Glutamatergic neuron (in vitro differentiated cells): ENCODE measurements around the gene FAM20C. TPM values are rescaled to one million over a fixed set of nuclear protein-coding genes. Genes with fewer than 3 reads are reported as not detected.
A peak's percentile ranks its signal among the peaks of the same experiment; 100 is the strongest.

Experiments
- DNase-seq: peaks from one replicate; pipeline ENCODE4 v3.0.0; 2022
- H3K27ac Mint-ChIP-seq: one replicate; pipeline ENCODE4 v1.8.0; 2020; ENCODE audit warnings: mild to moderate bottlenecking, mixed read lengths, inconsistent platforms; ENCODE audit not compliant: unreplicated experiment
- H3K27me3 Mint-ChIP-seq: one replicate; pipeline ENCODE4 v1.8.0; 2020; ENCODE audit warnings: mild to moderate bottlenecking, moderate library complexity, mixed read lengths, inconsistent platforms; ENCODE audit not compliant: unreplicated experiment
- H3K36me3 Mint-ChIP-seq: one replicate; pipeline ENCODE4 v1.8.0; 2020; ENCODE audit warnings: mild to moderate bottlenecking, mixed read lengths, inconsistent platforms; ENCODE audit not compliant: unreplicated experiment
- H3K4me1 Mint-ChIP-seq: one replicate; pipeline ENCODE4 v1.8.0; 2020; ENCODE audit warnings: mild to moderate bottlenecking, low read depth, mixed read lengths, inconsistent platforms; ENCODE audit not compliant: unreplicated experiment
- H3K4me3 Mint-ChIP-seq: one replicate; pipeline ENCODE4 v1.8.0; 2020; ENCODE audit warnings: mild to moderate bottlenecking, mixed read lengths, inconsistent platforms; ENCODE audit not compliant: unreplicated experiment
- H3K9me3 Mint-ChIP-seq: one replicate; pipeline ENCODE4 v1.8.0; 2020; ENCODE audit warnings: mild to moderate bottlenecking, moderate library complexity, mixed read lengths, inconsistent platforms; ENCODE audit not compliant: unreplicated experiment
- CTCF ChIP-seq: fragments of 200-600 bp; sonication (generic); IDR thresholded peaks from one replicate; pipeline ENCODE4 v1.5.0; 2021; ENCODE audit not compliant: partially characterized antibody, unreplicated experiment
- total RNA-seq: library from RNA; stranded (reverse); fragmentation: NEBNext Ultra II Directional; extraction: Animal tissue kit (Norgen Biotek cat#: 25700); gene quantifications from one replicate; pipeline ENCODE4 v1.2.1, GENCODE V29; 2021; ENCODE audit not compliant: unreplicated experiment

The FAM20C gene
- total RNA-seq, 1 donor from 2014 or later, result 199 TPM

DNA sequence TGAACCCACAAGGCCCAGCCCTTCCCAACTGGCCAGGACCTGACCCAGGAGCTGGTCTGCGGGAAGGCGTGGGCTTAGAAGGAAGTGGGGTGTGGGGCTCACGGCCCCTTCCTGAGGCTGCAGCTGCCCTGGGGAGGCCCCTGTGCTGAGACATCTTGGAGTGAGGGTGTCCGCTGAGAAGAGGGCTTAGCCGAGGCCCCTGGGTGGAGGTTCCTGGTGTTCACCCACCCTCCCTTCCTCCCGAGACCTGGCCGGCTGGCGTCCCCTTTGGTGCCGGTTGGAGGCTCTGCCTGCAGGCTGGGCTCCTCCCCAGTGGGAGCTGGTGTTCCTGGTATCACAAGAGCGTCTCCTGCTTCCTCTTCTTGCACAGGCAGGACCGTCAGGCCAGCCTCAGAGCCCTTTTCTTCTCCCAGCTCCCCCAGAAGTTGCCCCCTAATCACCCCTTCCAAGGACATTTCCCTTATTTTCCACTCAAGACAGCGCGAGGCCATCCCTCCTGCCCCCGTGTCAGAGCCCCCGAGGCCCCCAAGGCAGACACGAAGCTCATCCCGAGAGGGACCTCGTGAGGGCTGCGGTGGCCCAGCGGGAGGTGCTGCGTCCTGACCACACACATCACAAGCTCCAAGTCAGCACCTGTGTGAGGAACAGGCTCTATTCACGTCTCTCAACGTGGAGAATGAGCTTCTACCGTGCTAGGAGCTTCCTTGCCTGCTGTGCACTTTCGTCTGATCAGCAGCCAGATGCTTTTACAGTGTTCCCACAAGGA lies 25.1 kb upstream of the FAM20C start:
- H3K9me3 Mint-ChIP-seq, result peaks cover 18% of the 10 kb centered on the region
- H3K36me3 Mint-ChIP-seq, result peaks cover 12% of the 10 kb centered on the region
- H3K27ac Mint-ChIP-seq, result no peak overlapping the region
- H3K27me3 Mint-ChIP-seq, result peaks cover 5% of the 10 kb centered on the region
- TF ChIP-seq CTCF, result no peak
- peak; percentile 13 for DNase-seq
- peaks cover 2% of the 10 kb centered on the region for H3K4me1 Mint-ChIP-seq
- no peak overlapping the region for H3K4me3 Mint-ChIP-seq

GRCh38 chr7:167976-168791 lies 24.2 kb upstream of the FAM20C start:
- Mint-ChIP-seq H3K36me3 (peaks cover 12% of the 10 kb centered on the region), H3K27ac (no peak overlapping the region), H3K4me1 (peaks cover 2% of the 10 kb centered on the region), H3K9me3 (peaks cover 14% of the 10 kb centered on the region), H3K4me3 (no peak overlapping the region), H3K27me3 (peaks cover 5% of the 10 kb centered on the region)
- no peak for TF ChIP-seq CTCF
- no peak for DNase-seq

DNA sequence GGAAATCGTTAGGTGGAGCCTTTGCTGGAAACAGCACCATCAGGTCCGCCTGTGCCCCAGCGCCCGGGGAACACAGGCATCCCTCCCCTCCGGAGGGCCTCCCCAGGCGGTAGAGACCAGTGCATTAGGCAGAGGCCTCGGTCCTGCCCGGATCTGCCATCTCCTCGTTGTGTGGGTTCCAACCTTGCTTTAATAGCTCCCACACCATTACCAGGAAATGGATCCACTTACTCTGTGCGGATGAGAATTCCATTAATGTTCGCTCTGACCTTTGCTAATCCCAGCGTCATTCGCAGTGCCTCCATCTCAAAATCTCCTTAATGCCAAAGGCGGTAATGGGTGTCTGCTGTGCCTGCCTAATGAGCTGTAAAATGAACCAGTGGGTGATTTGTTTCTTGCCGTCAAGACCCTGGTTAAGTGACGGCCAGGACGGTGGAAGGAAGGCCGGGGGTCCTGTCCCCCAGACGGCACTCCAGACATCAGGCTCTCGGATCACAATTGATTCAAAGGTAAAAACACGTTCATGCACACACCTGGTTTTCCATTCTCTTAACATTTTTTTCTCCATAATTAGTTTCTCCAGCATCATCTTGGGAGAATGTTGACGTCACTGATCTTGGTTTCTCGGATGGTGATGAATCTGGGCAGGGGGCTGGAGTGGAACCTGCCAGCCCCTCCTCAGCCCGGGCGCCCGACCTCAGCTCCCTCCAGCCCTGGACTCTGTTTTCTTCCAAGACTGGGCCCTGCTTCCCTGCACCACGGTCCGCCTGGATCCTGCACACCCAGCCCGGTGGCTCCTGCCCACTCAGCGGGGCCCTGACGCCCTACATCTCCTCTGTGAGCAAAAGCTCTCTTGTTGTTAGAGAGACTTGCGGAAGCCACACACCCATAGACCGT lies 22.8 kb upstream of the FAM20C start:
- no peak overlapping the region for H3K27ac Mint-ChIP-seq
- TF ChIP-seq CTCF, result no peak

GRCh38 chr7:170551-171363 lies 21.6 kb upstream of the FAM20C start:
- DNase-seq, result no peak
- Mint-ChIP-seq H3K9me3 (peaks cover 14% of the 10 kb centered on the region), H3K36me3 (peaks cover 12% of the 10 kb centered on the region), H3K4me3 (no peak overlapping the region), H3K27me3 (peaks cover 5% of the 10 kb centered on the region), H3K27ac (no peak overlapping the region), H3K4me1 (peaks cover 2% of the 10 kb centered on the region)
- no peak for TF ChIP-seq CTCF

More for the DNA sequence above, 22.8 kb upstream of the FAM20C start:
- Mint-ChIP-seq H3K9me3 (peaks cover 14% of the 10 kb centered on the region), H3K36me3 (peaks cover 12% of the 10 kb centered on the region), H3K4me1 (peaks cover 2% of the 10 kb centered on the region), H3K27me3 (peaks cover 5% of the 10 kb centered on the region), H3K4me3 (no peak overlapping the region)
- DNase-seq, result no peak
